ENCODE measurements around the gene PACSIN2.

The PACSIN2 gene

GRCh38 chr22:42910221-42910942 is 104.6 kb downstream of the PACSIN2 start:
- in situ Hi-C loops (cut with HindIII; ENCODE audit: low sequenced_read_pairs): no loop called here

- in situ Hi-C loops (cut with HindIII; ENCODE audit: low sequenced_read_pairs): loop anchor here (5.0 kb wide), 3 partner anchors 63 to 107 kb away; no protein-coding TSS in a partner anchor
Measured at GRCh38 chr22:42909363-42910058, 105.4 kb downstream of the PACSIN2 start.

GRCh38 chr22:42908374-42908746 is 106.6 kb downstream of the PACSIN2 start:
- in situ Hi-C loops (cut with HindIII; ENCODE audit: low sequenced_read_pairs): loop anchor here (5.0 kb wide), 3 partner anchors 64 to 106 kb away; no protein-coding TSS in a partner anchor

- in situ Hi-C loops (cut with HindIII; ENCODE audit: low sequenced_read_pairs): loop anchor here (5.0 kb wide), 3 partner anchors 65 to 105 kb away; no protein-coding TSS in a partner anchor
Measured at GRCh38 chr22:42907404-42908373, 107.3 kb downstream of the PACSIN2 start.

- in situ Hi-C loops (cut with HindIII; ENCODE audit: low sequenced_read_pairs): loop anchor here (5.0 kb wide), 3 partner anchors 66 to 104 kb away; no protein-coding TSS in a partner anchor
Measured at GRCh38 chr22:42906605-42907348, 108.2 kb downstream of the PACSIN2 start.

- in situ Hi-C loops (cut with HindIII; ENCODE audit: low sequenced_read_pairs): loop anchor here (5.0 kb wide), 3 partner anchors 67 to 103 kb away; no protein-coding TSS in a partner anchor
Measured at GRCh38 chr22:42905702-42906183, 109.2 kb downstream of the PACSIN2 start.

GRCh38 chr22:42905217-42905616 is 109.7 kb downstream of the PACSIN2 start:
- in situ Hi-C loops (cut with HindIII; ENCODE audit: low sequenced_read_pairs): loop anchor here (5.0 kb wide), 3 partner anchors 67 to 103 kb away; no protein-coding TSS in a partner anchor

- in situ Hi-C loops (cut with HindIII; ENCODE audit: low sequenced_read_pairs): no loop called here
Measured at GRCh38 chr22:42904050-42904449, 110.9 kb downstream of the PACSIN2 start.

GRCh38 chr22:42902875-42903510 is 112.0 kb downstream of the PACSIN2 start:
- in situ Hi-C loops (cut with HindIII; ENCODE audit: low sequenced_read_pairs): no loop called here

- in situ Hi-C loops (cut with HindIII; ENCODE audit: low sequenced_read_pairs): no loop called here
Measured at GRCh38 chr22:42901790-42902508, 113.0 kb downstream of the PACSIN2 start.

GRCh38 chr22:42897960-42898359 is 117.0 kb downstream of the PACSIN2 start:
- in situ Hi-C loops (cut with HindIII; ENCODE audit: low sequenced_read_pairs): no loop called here

GRCh38 chr22:42895541-42895981 is 119.4 kb downstream of the PACSIN2 start:
- in situ Hi-C loops (cut with HindIII; ENCODE audit: low sequenced_read_pairs): no loop called here

- in situ Hi-C loops (cut with HindIII; ENCODE audit: low sequenced_read_pairs): no loop called here
Measured at GRCh38 chr22:42895087-42895486, 119.9 kb downstream of the PACSIN2 start.

GRCh38 chr22:42893371-42894150 is 121.4 kb downstream of the PACSIN2 start:
- in situ Hi-C loops (cut with HindIII; ENCODE audit: low sequenced_read_pairs): no loop called here

- in situ Hi-C loops (cut with HindIII; ENCODE audit: low sequenced_read_pairs): no loop called here
Measured at GRCh38 chr22:42892571-42893316, 122.2 kb downstream of the PACSIN2 start.

- in situ Hi-C loops (cut with HindIII; ENCODE audit: low sequenced_read_pairs): no loop called here
Measured at GRCh38 chr22:42892156-42892555, 122.8 kb downstream of the PACSIN2 start.

GRCh38 chr22:42891696-42892095 is 123.3 kb downstream of the PACSIN2 start:
- in situ Hi-C loops (cut with HindIII; ENCODE audit: low sequenced_read_pairs): no loop called here

Data from endothelial cell of hepatic sinusoid (primary cell).